Ovary (tissue), 9 donors: ENCODE measurements around the gene ADAMTSL3. TPM values are rescaled to one million over a fixed set of nuclear protein-coding genes. Genes with fewer than 3 reads are reported as not detected.
A peak's percentile ranks its signal among the peaks of the same experiment; 100 is the strongest.

Experiments used
- DNase-seq, 5 donors: peaks; one replicate each; pipeline ENCODE4 v3.0.0-alpha.2; 2019 to 2020
- H3K27ac ChIP-seq, 2 donors: fragments of 200-600 bp; one replicate each; pipeline versions ENCODE4 v1.5.1 to v1.8.0; 2019 to 2022
- H3K27me3 ChIP-seq: fragments of 200-600 bp; one replicate; pipeline ENCODE4 v1.8.0; 2022
- H3K36me3 ChIP-seq: fragments of 200-600 bp; sonication (generic); one replicate; pipeline ENCODE4 v1.5.1; 2019
- H3K4me1 ChIP-seq: one replicate; pipeline ENCODE4 v1.8.1; 2013; ENCODE audit warnings: mild to moderate bottlenecking, moderate library complexity; ENCODE audit not compliant: insufficient read depth
- H3K4me3 ChIP-seq: fragments of 200-600 bp; sonication (generic); one replicate; pipeline ENCODE4 v1.5.1; 2017
- H3K9me3 ChIP-seq, 2 donors: fragments of 200-600 bp in 1 of 2; sonication (generic) in 1 of 2; one replicate each; pipeline versions ENCODE4 v1.5.1 to v1.8.1; 2013 to 2019; ENCODE audit warnings: mild to moderate bottlenecking in 1 of 2, moderate library complexity in 1 of 2
- CTCF ChIP-seq, 3 donors: fragments of 450-650 bp in 2 of 3; fragments of 200-600 bp in 1 of 3; IDR thresholded peaks; one replicate each; pipeline versions ENCODE4 v1.5.1 to v1.8.0; 2016 to 2022; ENCODE audit warnings: antibody characterized with exemption in 3 of 3, mild to moderate bottlenecking in 1 of 3
- EP300 ChIP-seq: sonication (generic); formaldehyde crosslinking; IDR thresholded peaks from one replicate; pipeline ENCODE4 v1.6.1; 2017; ENCODE audit warnings: antibody characterized with exemption
- POLR2A ChIP-seq: fragments of 450-650 bp; IDR thresholded peaks from one replicate; pipeline ENCODE4 v1.6.1; 2017; ENCODE audit warnings: antibody characterized with exemption, mild to moderate bottlenecking, moderate library complexity
- WGBS, 3 donors: extraction: QIAGEN DNeasy Blood & Tissue Kit in 1 of 3; methylation state at CpG; one replicate each; pipeline versions ENCODE4 v1.1.5 to v1.1.7; 2013 to 2017; 5-methylcytosine and 5-hydroxymethylcytosine counted together
- intact Hi-C, 4 donors: fragments of 100-400 bp; cut with DNase I; formaldehyde crosslinking; loops; one replicate each; pipeline versions ENCODE4 v1.11.0 to v1.15.1; 2022 to 2023
- polyA plus RNA-seq, 2 donors: library from polyadenylated mRNA; stranded (reverse); fragments of 200-250 nt in 1 of 2; fragments of 350-450 nt in 1 of 2; fragmentation: Illumina TruSeq in 1 of 2; extraction: RNeasy Lipid Tissue Mini Kit (QIAGEN cat#74804) in 1 of 2; gene quantifications; one replicate each; pipeline ENCODE4 v1.2.3, GENCODE V29; 2013 to 2014
- total RNA-seq, 7 donors: library from RNA; depleted of rRNA in 2 of 7; stranded (reverse); fragments of >200 nt in 2 of 7; fragmentation: NEBNext Ultra II Directional in 3 of 7; extraction: Animal tissue kit (Norgen Biotek cat#: 25700) in 3 of 7; gene quantifications; one replicate each; pipeline versions ENCODE4 v1.1.0 to v1.2.4, GENCODE V29; 2016 to 2023
- donor health status: DM: no; HTN: no; CAD: no; lungs with moderate emphysema.
- donor health status: DM: no; HTN: no; CAD: no.
- donor health status: Bipolar disorder and iron deficiency.
- donor health status: DM: yes; HTN: yes; CAD: no.
- donor health status: DM: no; HTN: no; CAD: no.
- donor health status: DM: yes; HTN: yes; CAD: no.

ADAMTSL3 gene
- total and polyA plus RNA-seq, 9 donors: 0.96 to 9.0 (median 3.7) TPM

DNA sequence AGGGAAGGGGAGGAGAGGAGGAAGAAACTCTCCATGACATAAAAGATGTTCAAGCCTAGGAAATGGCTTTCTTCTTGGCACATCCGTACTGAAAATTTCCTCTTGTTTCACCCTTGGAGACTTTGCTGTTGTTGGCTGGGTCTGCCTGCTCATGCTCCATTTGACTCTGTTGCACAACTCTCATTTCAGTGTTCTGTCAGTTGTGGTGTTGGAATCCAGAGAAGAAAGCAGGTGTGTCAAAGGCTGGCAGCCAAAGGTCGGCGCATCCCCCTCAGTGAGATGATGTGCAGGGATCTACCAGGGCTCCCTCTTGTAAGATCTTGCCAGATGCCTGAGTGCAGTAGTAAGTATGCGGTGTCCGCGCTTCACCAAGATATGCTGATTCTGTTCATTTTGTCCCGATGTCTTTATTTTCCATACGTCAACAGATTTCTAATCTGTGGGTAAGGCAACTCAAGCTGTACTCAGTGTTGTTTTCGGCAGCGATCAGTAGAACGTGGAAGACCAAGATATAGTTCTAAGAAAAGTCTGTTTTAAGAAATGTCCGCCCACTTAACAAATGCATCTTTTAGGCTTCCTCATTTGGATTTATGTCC is 316.5 kb downstream of the ADAMTSL3 start:
- Histone ChIP-seq H3K4me3 (no peak overlapping the region), H3K36me3 (no peaks in the 10 kb centered on the region), H3K4me1 (no peaks in the 10 kb centered on the region), H3K27me3 (no peaks in the 10 kb centered on the region), H3K27ac (no peak overlapping the region), H3K9me3 (no peaks in the 10 kb centered on the region)
- intact Hi-C loops: no loop called here
- peak in 2 of 5 donors; percentile 19 to 51 for DNase-seq
- 62 to 71% (median 69%) methylated on average over 12 of the region's 12 CpGs for WGBS, 3 donors
- TF ChIP-seq EP300 (no peak), CTCF (IDR thresholded peaks at IDR 0.05) (no peak), POLR2A (no peak)

DNA sequence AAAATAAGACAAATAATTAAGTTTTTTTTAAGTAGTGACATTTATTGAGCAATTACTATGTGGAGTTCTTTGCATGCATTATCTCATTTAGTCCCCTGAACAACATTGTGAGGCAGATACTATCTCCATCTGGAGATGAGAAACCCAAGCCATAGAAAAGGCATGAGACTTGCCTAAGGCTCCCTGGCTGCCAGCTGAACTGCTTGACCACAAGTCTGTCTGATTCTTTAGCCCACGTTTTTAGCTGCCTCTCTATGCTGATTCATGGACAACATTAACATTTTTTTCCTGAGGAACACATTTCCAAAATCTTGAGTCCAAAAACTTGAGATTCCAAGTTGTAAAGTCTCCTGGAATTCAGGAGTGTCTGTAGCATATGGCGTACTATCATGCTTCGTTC is 318.1 kb downstream of the ADAMTSL3 start:
- no peak for TF ChIP-seq CTCF (IDR thresholded peaks at IDR 0.05)
- no peak for TF ChIP-seq EP300
- TF ChIP-seq POLR2A: no peak
- intact Hi-C loops: no loop called here
- no peaks in the 10 kb centered on the region for H3K36me3 ChIP-seq
- 13 to 47% (median 20%) methylated on average over 3 of the region's 3 CpGs for WGBS, 3 donors
- no peak overlapping the region for H3K4me3 ChIP-seq
- H3K4me1 ChIP-seq: no peaks in the 10 kb centered on the region
- H3K27me3 ChIP-seq: no peaks in the 10 kb centered on the region
- no peak for DNase-seq
- H3K27ac ChIP-seq: no peak overlapping the region
- H3K9me3 ChIP-seq: no peaks in the 10 kb centered on the region

- Histone ChIP-seq H3K4me1 (peaks cover 2% of the 10 kb centered on the region), H3K27me3 (no peaks in the 10 kb centered on the region), H3K4me3 (no peak overlapping the region), H3K36me3 (no peaks in the 10 kb centered on the region), H3K27ac (no peak overlapping the region), H3K9me3 (no peaks in the 10 kb centered on the region)
- 87 to 96% (median 95%) methylated on average over 3 of the region's 3 CpGs for WGBS, 3 donors
- TF ChIP-seq CTCF (IDR thresholded peaks at IDR 0.05) (no peak), POLR2A (no peak), EP300 (no peak)
- intact Hi-C loops: no loop called here
- no peak for DNase-seq
These were observed 319.9 kb downstream of the ADAMTSL3 start for GRCh38 chr15:83973816-83974215.

DNA sequence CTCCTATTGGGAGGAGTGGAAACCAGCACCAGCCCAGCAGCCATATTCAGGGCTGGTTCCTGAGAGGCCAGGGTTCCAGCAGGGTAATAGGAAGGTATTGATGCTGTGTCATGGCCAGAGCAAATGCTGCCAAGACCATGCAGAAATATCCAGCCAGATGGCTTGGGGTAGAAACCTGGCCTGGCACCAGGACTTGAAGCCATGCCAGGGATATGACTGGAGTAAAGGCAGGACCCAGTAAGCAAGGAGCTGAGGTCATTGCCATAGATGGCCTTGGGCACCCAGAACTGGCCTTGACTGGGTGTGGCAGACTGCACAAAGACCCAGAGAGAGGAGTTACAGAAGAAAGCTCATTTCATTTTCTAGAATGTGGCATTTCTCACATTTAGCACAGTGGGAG is 324.1 kb downstream of the ADAMTSL3 start:
- no peak for DNase-seq
- H3K27ac ChIP-seq: no peak overlapping the region
- intact Hi-C loops: no loop called here

More for the DNA sequence above, 324.1 kb downstream of the ADAMTSL3 start:
- Histone ChIP-seq H3K9me3 (no peaks in the 10 kb centered on the region), H3K27me3 (no peaks in the 10 kb centered on the region), H3K4me3 (no peak overlapping the region), H3K36me3 (no peaks in the 10 kb centered on the region), H3K4me1 (peaks cover 2% of the 10 kb centered on the region)
- TF ChIP-seq POLR2A (no peak), EP300 (no peak), CTCF (IDR thresholded peaks at IDR 0.05) (no peak)
